Upper lobe of right lung (tissue), 1 donor: Measurements from ENCODE around the gene OR56A5. TPM values are rescaled to one million over a fixed set of nuclear protein-coding genes. Genes with fewer than 3 reads are reported as not detected.

Experiments
- ATAC-seq: fragments of 200-7000 bp; cut with Tn5 transposase; one replicate; pipeline ENCODE4 v1.9.1; 2020; ENCODE audit warnings: mild to moderate bottlenecking, moderate library complexity
- DNase-seq: peaks from one replicate; pipeline ENCODE4 v3.0.0-alpha.2; 2020
- H3K27ac ChIP-seq: fragments of 200-600 bp; one replicate; pipeline ENCODE4 v1.8.0; 2022
- H3K27me3 ChIP-seq: fragments of 200-600 bp; one replicate; pipeline ENCODE4 v1.8.0; 2022; ENCODE audit warnings: mild to moderate bottlenecking
- H3K36me3 ChIP-seq: fragments of 200-600 bp; one replicate; pipeline ENCODE4 v1.8.0; 2022
- H3K4me1 ChIP-seq: fragments of 200-600 bp; one replicate; pipeline ENCODE4 v1.8.0; 2022
- H3K4me3 ChIP-seq: fragments of 200-600 bp; one replicate; pipeline ENCODE4 v1.8.0; 2022; ENCODE audit warnings: mild to moderate bottlenecking
- H3K9me3 ChIP-seq: fragments of 200-600 bp; one replicate; pipeline ENCODE4 v1.8.0; 2022
- intact Hi-C: fragments of 100-400 bp; cut with DNase I; formaldehyde crosslinking; loops from one replicate; pipeline ENCODE4 v1.11.0; 2022
- total RNA-seq: library from RNA; stranded (reverse); fragmentation: NEBNext Ultra II Directional; extraction: Animal tissue kit (Norgen Biotek cat#: 25700); gene quantifications from one replicate; pipeline ENCODE4 v1.2.1, GENCODE V29; 2021
- TF ChIP-seq, protein P1 (sequence below): fragments of 200-600 bp; IDR thresholded peaks from one replicate; pipeline ENCODE4 v1.8.0; 2022; ENCODE audit warnings: antibody characterized with exemption
- donor health status: DM: no; HTN: yes; CAD: no; lungs with severe emphysema.

The OR56A5 gene
- total RNA-seq, 1 donor from 2014 or later = not detected

DNA sequence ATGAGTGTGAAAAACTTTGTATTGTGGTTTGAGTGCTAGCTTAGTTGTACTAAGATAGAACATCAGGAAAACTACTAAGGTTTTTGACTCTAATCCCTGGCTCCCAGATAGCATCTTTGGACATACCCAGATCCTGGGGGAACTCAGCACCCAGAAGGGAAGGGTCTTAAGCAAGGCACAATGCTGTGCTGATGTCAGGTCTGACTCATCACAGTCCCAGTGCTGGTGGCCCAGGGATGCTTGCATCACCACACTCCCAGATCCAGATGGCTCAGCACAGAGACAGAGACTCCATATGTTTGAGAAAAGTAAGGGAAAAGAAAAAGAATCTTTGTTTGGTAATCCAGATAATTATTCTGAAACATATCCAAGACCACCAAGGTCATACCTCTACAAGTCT lies 44.5 kb downstream of the OR56A5 start:
- H3K4me1 ChIP-seq = no peaks in the 10 kb centered on the region
- TF ChIP-seq, protein P1, sequence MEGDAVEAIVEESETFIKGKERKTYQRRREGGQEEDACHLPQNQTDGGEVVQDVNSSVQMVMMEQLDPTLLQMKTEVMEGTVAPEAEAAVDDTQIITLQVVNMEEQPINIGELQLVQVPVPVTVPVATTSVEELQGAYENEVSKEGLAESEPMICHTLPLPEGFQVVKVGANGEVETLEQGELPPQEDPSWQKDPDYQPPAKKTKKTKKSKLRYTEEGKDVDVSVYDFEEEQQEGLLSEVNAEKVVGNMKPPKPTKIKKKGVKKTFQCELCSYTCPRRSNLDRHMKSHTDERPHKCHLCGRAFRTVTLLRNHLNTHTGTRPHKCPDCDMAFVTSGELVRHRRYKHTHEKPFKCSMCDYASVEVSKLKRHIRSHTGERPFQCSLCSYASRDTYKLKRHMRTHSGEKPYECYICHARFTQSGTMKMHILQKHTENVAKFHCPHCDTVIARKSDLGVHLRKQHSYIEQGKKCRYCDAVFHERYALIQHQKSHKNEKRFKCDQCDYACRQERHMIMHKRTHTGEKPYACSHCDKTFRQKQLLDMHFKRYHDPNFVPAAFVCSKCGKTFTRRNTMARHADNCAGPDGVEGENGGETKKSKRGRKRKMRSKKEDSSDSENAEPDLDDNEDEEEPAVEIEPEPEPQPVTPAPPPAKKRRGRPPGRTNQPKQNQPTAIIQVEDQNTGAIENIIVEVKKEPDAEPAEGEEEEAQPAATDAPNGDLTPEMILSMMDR = no peak
- intact Hi-C loops = no loop called here
- no peaks in the 10 kb centered on the region for H3K9me3 ChIP-seq
- ATAC-seq (no peak), DNase-seq (no peak)
- no peak overlapping the region for H3K4me3 ChIP-seq
- no peaks in the 10 kb centered on the region for H3K27me3 ChIP-seq
- H3K36me3 ChIP-seq = no peaks in the 10 kb centered on the region
- H3K27ac ChIP-seq = no peak overlapping the region

GRCh38 chr11:5923427-5923776 lies 44.9 kb downstream of the OR56A5 start:
- DNase-seq = no peak
- ATAC-seq = no peak
- no peaks in the 10 kb centered on the region for H3K9me3 ChIP-seq
- no peaks in the 10 kb centered on the region for H3K27me3 ChIP-seq
- no peaks in the 10 kb centered on the region for H3K4me1 ChIP-seq
- H3K36me3 ChIP-seq = no peaks in the 10 kb centered on the region
- H3K27ac ChIP-seq = no peak overlapping the region
- H3K4me3 ChIP-seq = no peak overlapping the region
- TF ChIP-seq, protein P1 = no peak
- intact Hi-C loops = no loop called here

GRCh38 chr11:5922749-5923426 lies 45.4 kb downstream of the OR56A5 start:
- no peak for ATAC-seq
- Histone ChIP-seq H3K4me3 (no peak overlapping the region), H3K27me3 (no peaks in the 10 kb centered on the region), H3K9me3 (no peaks in the 10 kb centered on the region), H3K4me1 (no peaks in the 10 kb centered on the region), H3K27ac (no peak overlapping the region), H3K36me3 (no peaks in the 10 kb centered on the region)
- TF ChIP-seq, protein P1 = no peak
- DNase-seq = no peak
- intact Hi-C loops = no loop called here

Other genes starting within 250 kb of the OR56A5 start
- 0.17 TPM for gene OR56B1, start 232.0 kb downstream of the OR56A5 start, total RNA-seq
- gene OR52N4, start 214.3 kb downstream of the OR56A5 start, total RNA-seq = 0.93 TPM
- not detected for gene OR52N5, start 185.1 kb downstream of the OR56A5 start, total RNA-seq
- not detected for gene OR52N1, start 177.2 kb downstream of the OR56A5 start, total RNA-seq
- gene OR52N2, start 159.6 kb downstream of the OR56A5 start, total RNA-seq = not detected
- not detected for gene OR52E6, start 126.6 kb downstream of the OR56A5 start, total RNA-seq
- gene OR52E8, start 110.8 kb downstream of the OR56A5 start, total RNA-seq = not detected
- not detected for gene OR52E4, start 87.9 kb downstream of the OR56A5 start, total RNA-seq
- not detected for gene OR52E5, start 75.3 kb downstream of the OR56A5 start, total RNA-seq
- not detected for gene OR56A3, start 26.2 kb downstream of the OR56A5 start, total RNA-seq
- gene OR52L1, start 18.5 kb upstream of the OR56A5 start, total RNA-seq = not detected
- gene OR56A4, start 38.5 kb upstream of the OR56A5 start, total RNA-seq = not detected
- gene OR56A1, start 62.3 kb upstream of the OR56A5 start, total RNA-seq = not detected
- gene OR56B4, start 139.2 kb upstream of the OR56A5 start, total RNA-seq = not detected
- not detected for gene OR52B2, start 201.8 kb upstream of the OR56A5 start, total RNA-seq
- gene OR52W1, start 230.7 kb upstream of the OR56A5 start, total RNA-seq = not detected
- not detected for gene C11orf42, start 237.1 kb upstream of the OR56A5 start, total RNA-seq